Panc1 (cell line): Measurements from ENCODE around the gene DIS3L2.

Experiments
- POLR2AphosphoS5 ChIP-seq: IDR thresholded peaks from 2 replicates; pipeline ENCODE4 v1.6.1; 2012; ENCODE audit warnings: mild to moderate bottlenecking, low read depth, low read length, moderate library complexity
- SIN3A ChIP-seq: IDR thresholded peaks from 2 replicates; pipeline ENCODE4 v1.6.1; 2012; ENCODE audit warnings: low read depth, mild to moderate bottlenecking, low read length, moderate library complexity, borderline replicate concordance; ENCODE audit not compliant: insufficient read depth
- TCF7L2 ChIP-seq: IDR thresholded peaks from 2 replicates; pipeline ENCODE4 v1.6.1; 2011; ENCODE audit warnings: mild to moderate bottlenecking, low read depth, low read length, inconsistent platforms
- TF ChIP-seq, protein P1 (sequence below): fragments of 450-650 bp; IDR thresholded peaks from 2 replicates; pipeline ENCODE4 v1.5.1; 2017; ENCODE audit warnings: mild to moderate bottlenecking
- TF ChIP-seq, protein P2 (sequence below), 2 experiments: IDR thresholded peaks; 2 replicates each; pipeline ENCODE4 v1.6.1; 2011 to 2012; ENCODE audit warnings: low read depth in 2 of 2, control low read depth in 1 of 2, low read length in 1 of 2, mild to moderate bottlenecking in 1 of 2, moderate library complexity in 1 of 2; ENCODE audit not compliant: insufficient read depth in 1 of 2

DNA sequence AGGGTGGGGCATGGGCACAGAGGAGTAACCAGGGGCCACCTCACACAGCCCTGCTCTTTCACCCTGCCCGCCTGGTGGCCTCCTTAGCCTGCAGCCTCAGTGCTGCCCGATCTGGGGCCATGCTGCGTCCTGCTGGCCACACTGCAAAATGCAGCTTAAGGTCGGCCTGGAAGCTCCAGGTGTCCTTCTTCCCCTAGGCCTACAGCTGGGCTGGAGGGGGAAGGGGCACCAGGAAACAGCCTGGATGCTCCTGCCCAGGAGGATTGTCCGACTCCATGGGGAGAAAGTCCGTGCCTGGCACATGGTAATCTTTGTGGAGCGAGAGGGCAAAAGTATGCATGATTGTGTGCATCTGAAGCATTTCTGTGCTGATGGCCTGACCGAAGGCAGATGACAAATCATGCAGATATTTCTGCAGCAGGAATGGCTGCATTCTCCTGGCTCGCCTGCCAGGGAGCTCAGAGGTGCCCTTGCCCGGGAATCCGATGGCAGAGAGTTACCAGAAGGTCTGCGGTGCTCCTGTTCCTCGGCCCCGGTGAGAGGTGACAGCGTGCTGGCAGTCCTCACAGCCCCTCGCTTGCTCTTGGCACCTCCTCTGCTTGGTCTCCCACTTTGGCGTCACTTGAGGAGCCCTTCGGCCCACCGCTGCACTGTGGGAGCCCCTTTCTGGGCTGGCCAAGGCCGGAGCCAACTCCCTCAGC, 404.3 kb downstream of the DIS3L2 start:
- TF ChIP-seq, protein P1, sequence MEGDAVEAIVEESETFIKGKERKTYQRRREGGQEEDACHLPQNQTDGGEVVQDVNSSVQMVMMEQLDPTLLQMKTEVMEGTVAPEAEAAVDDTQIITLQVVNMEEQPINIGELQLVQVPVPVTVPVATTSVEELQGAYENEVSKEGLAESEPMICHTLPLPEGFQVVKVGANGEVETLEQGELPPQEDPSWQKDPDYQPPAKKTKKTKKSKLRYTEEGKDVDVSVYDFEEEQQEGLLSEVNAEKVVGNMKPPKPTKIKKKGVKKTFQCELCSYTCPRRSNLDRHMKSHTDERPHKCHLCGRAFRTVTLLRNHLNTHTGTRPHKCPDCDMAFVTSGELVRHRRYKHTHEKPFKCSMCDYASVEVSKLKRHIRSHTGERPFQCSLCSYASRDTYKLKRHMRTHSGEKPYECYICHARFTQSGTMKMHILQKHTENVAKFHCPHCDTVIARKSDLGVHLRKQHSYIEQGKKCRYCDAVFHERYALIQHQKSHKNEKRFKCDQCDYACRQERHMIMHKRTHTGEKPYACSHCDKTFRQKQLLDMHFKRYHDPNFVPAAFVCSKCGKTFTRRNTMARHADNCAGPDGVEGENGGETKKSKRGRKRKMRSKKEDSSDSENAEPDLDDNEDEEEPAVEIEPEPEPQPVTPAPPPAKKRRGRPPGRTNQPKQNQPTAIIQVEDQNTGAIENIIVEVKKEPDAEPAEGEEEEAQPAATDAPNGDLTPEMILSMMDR: peak; percentile 84
- no peak for TF ChIP-seq POLR2AphosphoS5
- no peak for TF ChIP-seq SIN3A
- TF ChIP-seq, protein P2, sequence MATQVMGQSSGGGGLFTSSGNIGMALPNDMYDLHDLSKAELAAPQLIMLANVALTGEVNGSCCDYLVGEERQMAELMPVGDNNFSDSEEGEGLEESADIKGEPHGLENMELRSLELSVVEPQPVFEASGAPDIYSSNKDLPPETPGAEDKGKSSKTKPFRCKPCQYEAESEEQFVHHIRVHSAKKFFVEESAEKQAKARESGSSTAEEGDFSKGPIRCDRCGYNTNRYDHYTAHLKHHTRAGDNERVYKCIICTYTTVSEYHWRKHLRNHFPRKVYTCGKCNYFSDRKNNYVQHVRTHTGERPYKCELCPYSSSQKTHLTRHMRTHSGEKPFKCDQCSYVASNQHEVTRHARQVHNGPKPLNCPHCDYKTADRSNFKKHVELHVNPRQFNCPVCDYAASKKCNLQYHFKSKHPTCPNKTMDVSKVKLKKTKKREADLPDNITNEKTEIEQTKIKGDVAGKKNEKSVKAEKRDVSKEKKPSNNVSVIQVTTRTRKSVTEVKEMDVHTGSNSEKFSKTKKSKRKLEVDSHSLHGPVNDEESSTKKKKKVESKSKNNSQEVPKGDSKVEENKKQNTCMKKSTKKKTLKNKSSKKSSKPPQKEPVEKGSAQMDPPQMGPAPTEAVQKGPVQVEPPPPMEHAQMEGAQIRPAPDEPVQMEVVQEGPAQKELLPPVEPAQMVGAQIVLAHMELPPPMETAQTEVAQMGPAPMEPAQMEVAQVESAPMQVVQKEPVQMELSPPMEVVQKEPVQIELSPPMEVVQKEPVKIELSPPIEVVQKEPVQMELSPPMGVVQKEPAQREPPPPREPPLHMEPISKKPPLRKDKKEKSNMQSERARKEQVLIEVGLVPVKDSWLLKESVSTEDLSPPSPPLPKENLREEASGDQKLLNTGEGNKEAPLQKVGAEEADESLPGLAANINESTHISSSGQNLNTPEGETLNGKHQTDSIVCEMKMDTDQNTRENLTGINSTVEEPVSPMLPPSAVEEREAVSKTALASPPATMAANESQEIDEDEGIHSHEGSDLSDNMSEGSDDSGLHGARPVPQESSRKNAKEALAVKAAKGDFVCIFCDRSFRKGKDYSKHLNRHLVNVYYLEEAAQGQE (IDR thresholded peaks at IDR 0.05; ENCODE audit: insufficient read depth in 1 of 2, low read depth in 2 of 2, low read length in 1 of 2): no peak
- no peak for TF ChIP-seq TCF7L2
